Muscle layer of duodenum (tissue), 2 donors: ENCODE data around the gene HOXA11.

Experiments
- H3K27ac ChIP-seq: one replicate; pipeline ENCODE4 v1.7.0; 2013; ENCODE audit warnings: mild to moderate bottlenecking, low read length
- H3K27me3 ChIP-seq: one replicate; pipeline ENCODE4 v1.7.0; 2013; ENCODE audit warnings: low read depth, mild to moderate bottlenecking, control low read depth, low read length
- H3K36me3 ChIP-seq, 2 donors: one replicate each; pipeline ENCODE4 v1.7.0; 2013; ENCODE audit warnings: low read length in 2 of 2, control low read depth in 1 of 2, mild to moderate bottlenecking in 1 of 2; ENCODE audit not compliant: insufficient read depth in 2 of 2, control insufficient read depth in 1 of 2
- H3K4me1 ChIP-seq, 2 donors: one replicate each; pipeline ENCODE4 v1.7.0; 2013; ENCODE audit warnings: low read length in 2 of 2, mild to moderate bottlenecking in 2 of 2, control low read depth in 1 of 2, moderate library complexity in 1 of 2; ENCODE audit not compliant: insufficient read depth in 2 of 2, control insufficient read depth in 1 of 2
- H3K4me3 ChIP-seq, 2 donors: one replicate each; pipeline ENCODE4 v1.7.0; 2013; ENCODE audit warnings: low read length in 2 of 2, low read depth in 1 of 2, mild to moderate bottlenecking in 1 of 2
- H3K9me3 ChIP-seq, 2 donors: one replicate each; pipeline ENCODE4 v1.7.0; 2013; ENCODE audit warnings: low read length in 2 of 2, control low read depth in 1 of 2, mild to moderate bottlenecking in 1 of 2; ENCODE audit not compliant: control insufficient read depth in 1 of 2
- donor health status: healthy.

Gene HOXA11

GRCh38 chr7:27162561-27163287, 22.3 kb downstream of the HOXA11 start:
- H3K4me1 ChIP-seq = peaks cover 0 to 44% of the 10 kb centered on the region in 2 donors

DNA sequence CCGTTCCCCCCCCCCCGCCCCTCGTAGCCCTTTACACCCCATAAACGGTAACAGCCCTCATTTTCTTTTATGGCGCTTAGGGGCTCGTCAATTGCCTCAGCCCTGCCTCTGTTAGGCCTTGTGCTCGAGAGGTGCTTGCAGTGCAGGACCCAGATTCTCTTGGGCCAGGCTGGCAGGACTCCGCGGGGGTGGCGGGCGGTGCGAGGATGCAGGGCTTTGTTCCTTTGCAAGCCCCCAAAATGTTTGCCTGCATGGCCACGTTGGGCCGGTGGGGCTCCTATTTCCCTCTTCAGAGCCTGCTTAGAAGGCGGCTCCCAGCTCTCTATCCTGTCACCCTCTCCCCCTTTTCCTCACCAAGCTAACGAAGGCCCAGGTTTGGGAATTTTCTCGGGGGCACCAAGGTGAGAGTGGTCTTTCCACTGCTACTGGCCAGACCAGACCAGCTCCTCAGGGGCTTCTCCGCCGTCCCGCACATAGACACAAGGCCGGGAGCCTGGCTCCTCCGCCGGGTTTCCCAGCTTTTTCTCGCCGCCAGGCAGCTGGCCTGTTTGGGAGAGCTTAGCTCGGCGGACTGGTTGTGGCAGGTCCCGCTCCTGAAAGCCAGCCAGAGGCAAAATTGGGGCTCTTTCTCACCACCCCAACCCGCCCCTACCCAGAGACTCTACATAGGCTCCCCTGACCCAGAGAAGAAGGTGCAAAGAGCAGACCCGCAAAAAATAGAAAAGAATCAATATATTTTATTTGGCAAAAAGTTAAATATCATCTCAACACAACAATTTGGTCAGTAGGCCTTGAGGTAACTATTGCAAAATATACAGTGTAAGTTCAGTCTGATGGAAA, 23.1 kb downstream of the HOXA11 start:
- peaks cover 0 to 47% of the 10 kb centered on the region in 2 donors for H3K4me1 ChIP-seq
- H3K4me3 ChIP-seq = no peak overlapping the region
- H3K36me3 ChIP-seq = no peaks in the 10 kb centered on the region
- peaks cover 83% of the 10 kb centered on the region for H3K27me3 ChIP-seq
- H3K27ac ChIP-seq = no peak overlapping the region
- no peaks in the 10 kb centered on the region for H3K9me3 ChIP-seq

More at GRCh38 chr7:27162561-27163287, 22.3 kb downstream of the HOXA11 start:
- Histone ChIP-seq H3K27ac (no peak overlapping the region), H3K9me3 (no peaks in the 10 kb centered on the region), H3K27me3 (peaks cover 83% of the 10 kb centered on the region), H3K36me3 (no peaks in the 10 kb centered on the region), H3K4me3 (no peak overlapping the region)

- H3K27me3 ChIP-seq = peaks cover 80% of the 10 kb centered on the region
- H3K9me3 ChIP-seq = no peaks in the 10 kb centered on the region
- no peaks in the 10 kb centered on the region for H3K36me3 ChIP-seq
- H3K4me1 ChIP-seq = peaks cover 0 to 45% of the 10 kb centered on the region in 2 donors
- H3K4me3 ChIP-seq = peak overlapping the region; percentile 57 to 80
- no peak overlapping the region for H3K27ac ChIP-seq
Observed at GRCh38 chr7:27161214-27161720, 23.8 kb downstream of the HOXA11 start.

GRCh38 chr7:27160546-27161213, 24.4 kb downstream of the HOXA11 start:
- Histone ChIP-seq H3K27me3 (peaks cover 80% of the 10 kb centered on the region), H3K36me3 (no peaks in the 10 kb centered on the region), H3K9me3 (no peaks in the 10 kb centered on the region), H3K4me3 (peak overlapping the region; percentile 57 to 80), H3K27ac (no peak overlapping the region), H3K4me1 (peaks cover 0 to 49% of the 10 kb centered on the region in 2 donors)

DNA sequence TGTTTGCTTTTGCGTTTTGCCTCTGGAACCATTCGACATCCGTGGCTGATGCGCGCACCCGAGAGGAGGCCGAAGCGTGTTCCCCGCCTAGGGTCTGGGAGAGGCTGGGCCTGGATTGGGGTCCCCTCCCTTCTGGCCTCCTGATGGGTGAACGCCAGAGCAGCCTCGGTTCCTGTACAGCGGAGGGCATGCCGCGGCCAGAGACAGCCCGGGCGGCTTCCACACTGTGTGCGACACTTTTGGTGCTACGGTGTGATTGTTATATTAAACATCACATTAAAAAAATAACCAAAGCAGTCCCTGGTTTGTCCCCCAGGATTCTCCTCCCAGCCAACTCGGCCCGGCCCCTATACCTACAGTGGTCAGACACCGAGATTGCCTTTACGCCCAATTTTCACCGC, 24.9 kb downstream of the HOXA11 start:
- no peaks in the 10 kb centered on the region for H3K36me3 ChIP-seq
- peaks cover 80% of the 10 kb centered on the region for H3K27me3 ChIP-seq
- no peak overlapping the region for H3K27ac ChIP-seq
- peaks cover 0 to 45% of the 10 kb centered on the region in 2 donors for H3K4me1 ChIP-seq
- peak overlapping the region; percentile 57 to 80 for H3K4me3 ChIP-seq
- H3K9me3 ChIP-seq = no peaks in the 10 kb centered on the region

GRCh38 chr7:27159266-27160144, 25.5 kb downstream of the HOXA11 start:
- Histone ChIP-seq H3K9me3 (no peaks in the 10 kb centered on the region), H3K4me1 (peaks cover 0 to 44% of the 10 kb centered on the region in 2 donors), H3K36me3 (no peaks in the 10 kb centered on the region), H3K27me3 (peaks cover 80% of the 10 kb centered on the region), H3K4me3 (no peak overlapping the region), H3K27ac (no peak overlapping the region)

DNA sequence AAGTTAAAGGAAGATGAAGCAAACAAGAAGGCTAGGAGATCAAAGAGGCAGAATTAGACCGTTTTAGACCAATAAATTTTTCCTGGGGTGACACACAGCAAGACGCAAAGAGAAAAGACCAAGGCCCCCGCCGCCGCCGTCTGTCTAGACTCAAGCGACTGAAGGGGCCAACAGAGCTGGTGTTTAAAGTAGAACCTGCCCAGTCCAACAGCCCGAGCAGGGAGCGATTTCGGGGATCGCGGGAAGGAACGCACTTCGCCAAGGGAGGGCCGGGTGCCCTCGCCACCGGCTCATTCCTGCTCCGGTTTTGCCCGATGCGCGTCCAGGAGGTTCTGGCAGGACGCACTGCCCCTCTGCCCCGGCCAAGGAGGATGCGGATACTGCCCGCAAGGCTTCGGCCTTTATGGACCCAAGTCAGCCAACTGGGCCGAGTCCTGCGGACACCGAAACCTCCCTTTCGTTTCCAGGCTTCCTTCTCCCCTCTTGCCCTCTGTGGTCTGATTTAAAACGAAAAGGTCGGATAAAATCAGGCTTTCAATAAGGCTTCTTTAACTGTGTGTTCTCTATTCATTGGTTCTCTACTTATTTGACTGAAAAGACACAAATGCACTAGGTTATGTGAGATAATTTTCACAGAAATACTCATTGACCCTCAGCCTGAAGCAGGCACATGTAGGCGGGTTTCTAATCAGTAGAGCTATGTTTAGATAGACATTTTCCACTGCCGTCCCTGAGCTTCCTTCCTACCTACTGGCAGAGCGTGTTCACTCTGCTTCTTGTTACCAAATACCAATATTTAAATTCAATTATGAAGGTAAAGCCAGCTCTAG, 26.4 kb downstream of the HOXA11 start:
- Histone ChIP-seq H3K27me3 (peaks cover 80% of the 10 kb centered on the region), H3K36me3 (no peaks in the 10 kb centered on the region), H3K4me1 (peaks cover 0 to 40% of the 10 kb centered on the region in 2 donors), H3K27ac (no peak overlapping the region), H3K4me3 (no peak overlapping the region), H3K9me3 (no peaks in the 10 kb centered on the region)

GRCh38 chr7:27157702-27158431, 27.2 kb downstream of the HOXA11 start:
- Histone ChIP-seq H3K4me3 (no peak overlapping the region), H3K36me3 (no peaks in the 10 kb centered on the region), H3K9me3 (no peaks in the 10 kb centered on the region), H3K27me3 (peaks cover 84% of the 10 kb centered on the region), H3K27ac (no peak overlapping the region), H3K4me1 (peaks cover 0 to 41% of the 10 kb centered on the region in 2 donors)

DNA sequence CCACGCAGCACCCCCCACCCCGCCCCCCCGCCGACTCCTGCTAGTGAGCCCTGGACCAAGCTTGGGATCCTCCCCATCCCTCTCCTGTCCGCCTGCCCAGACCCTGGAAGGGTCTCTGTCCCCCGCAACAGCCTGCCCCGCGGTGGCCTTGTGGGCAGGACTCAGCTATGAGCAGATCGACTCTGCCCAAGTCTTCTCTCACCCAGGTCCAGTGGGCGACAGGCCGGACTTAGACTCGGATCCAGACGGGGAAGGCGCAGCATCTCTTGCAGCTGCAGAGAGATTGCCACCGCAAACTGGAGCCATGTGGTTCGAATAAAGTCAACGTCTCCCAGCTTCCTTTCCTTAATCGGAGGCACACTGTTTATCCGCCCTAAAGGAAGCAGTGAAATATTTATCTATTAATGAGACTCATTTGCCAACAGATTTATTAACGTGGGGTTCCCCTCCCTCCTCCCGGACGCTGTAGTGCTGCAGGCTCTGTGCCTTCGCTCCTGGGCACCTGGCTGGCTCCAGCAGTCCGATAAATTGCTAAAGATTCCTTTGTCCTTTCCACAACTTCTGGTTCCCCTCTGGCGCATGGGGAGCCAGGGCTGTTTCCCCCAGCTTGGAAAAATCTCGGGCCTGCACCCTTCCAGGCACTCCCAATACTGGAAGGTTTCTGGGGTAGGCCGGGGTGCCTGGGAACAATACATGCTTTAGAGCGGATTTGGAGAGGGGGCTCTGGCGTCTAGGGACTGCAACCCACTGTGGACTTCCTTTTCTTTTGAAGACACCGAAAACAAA, 27.9 kb downstream of the HOXA11 start:
- Histone ChIP-seq H3K9me3 (no peaks in the 10 kb centered on the region), H3K27me3 (peaks cover 88% of the 10 kb centered on the region), H3K4me3 (peak overlapping the region in 1 of 2 donors; percentile 61), H3K27ac (no peak overlapping the region), H3K4me1 (peaks cover 0 to 49% of the 10 kb centered on the region in 2 donors), H3K36me3 (no peaks in the 10 kb centered on the region)
